ENCODE measurements around the gene RPL10A.
A peak's percentile ranks its signal among the peaks of the same experiment; 100 is the strongest.
"Not testable (repeated sequence)": the region's sequence is repeated elsewhere in the genome, so short reads cannot be mapped to it uniquely, and the experiment has no call there.

The RPL10A gene

GRCh38 chr6:35468181-35468979, at the start of gene RPL10A:
TSS of gene RPL10A (plus strand) at chr6:35468401. CDS start at chr6:35468435, 34 bp downstream.
- peak; percentile 93 for DNase-seq (ENCODE audit: low spot score)

GRCh38 chr6:35419417-35419816, 48.8 kb upstream of the RPL10A start:
- no peak for DNase-seq (ENCODE audit: low spot score)

GRCh38 chr6:35419961-35420360, 48.2 kb upstream of the RPL10A start:
- DNase-seq (ENCODE audit: low spot score), result no peak

- DNase-seq (ENCODE audit: low spot score), result no peak
Measured at GRCh38 chr6:35425284-35425683, 42.9 kb upstream of the RPL10A start.

- DNase-seq (ENCODE audit: low spot score), result no peak
Measured at GRCh38 chr6:35426074-35426473, 42.1 kb upstream of the RPL10A start.

- DNase-seq (ENCODE audit: low spot score), result no peak
Measured at GRCh38 chr6:35427435-35427834, 40.8 kb upstream of the RPL10A start.

GRCh38 chr6:35427851-35428321, 40.3 kb upstream of the RPL10A start:
- no peak for DNase-seq (ENCODE audit: low spot score)

- DNase-seq (ENCODE audit: low spot score), result no peak
Measured at GRCh38 chr6:35428421-35429149, 39.6 kb upstream of the RPL10A start.

- no peak for DNase-seq (ENCODE audit: low spot score)
Measured at GRCh38 chr6:35429463-35429862, 38.7 kb upstream of the RPL10A start.

GRCh38 chr6:35432291-35432690, 35.9 kb upstream of the RPL10A start:
- no peak for DNase-seq (ENCODE audit: low spot score)

- not testable (repeated sequence) for DNase-seq (ENCODE audit: low spot score)
Measured at GRCh38 chr6:35432702-35433101, 35.5 kb upstream of the RPL10A start.

- no peak for DNase-seq (ENCODE audit: low spot score)
Measured at GRCh38 chr6:35435074-35435837, 32.9 kb upstream of the RPL10A start.

- DNase-seq (ENCODE audit: low spot score), result no peak
Measured at GRCh38 chr6:35436071-35436857, 31.9 kb upstream of the RPL10A start.

- DNase-seq (ENCODE audit: low spot score), result not testable (repeated sequence)
Measured at GRCh38 chr6:35438378-35439065, 29.7 kb upstream of the RPL10A start.

- no peak for DNase-seq (ENCODE audit: low spot score)
Measured at GRCh38 chr6:35439308-35439707, 28.9 kb upstream of the RPL10A start.

GRCh38 chr6:35441205-35441604, 27.0 kb upstream of the RPL10A start:
- DNase-seq (ENCODE audit: low spot score), result no peak

GRCh38 chr6:35441642-35442041, 26.6 kb upstream of the RPL10A start:
- DNase-seq (ENCODE audit: low spot score), result no peak

GRCh38 chr6:35442693-35443092, 25.5 kb upstream of the RPL10A start:
- no peak for DNase-seq (ENCODE audit: low spot score)

GRCh38 chr6:35443341-35444030, 24.7 kb upstream of the RPL10A start:
- no peak for DNase-seq (ENCODE audit: low spot score)

GRCh38 chr6:35445691-35446090, 22.5 kb upstream of the RPL10A start:
- DNase-seq (ENCODE audit: low spot score), result no peak

Data from germinal center (tissue), 1 donor.